SK-N-MC (cell line): Measurements from ENCODE around the gene NSFL1C.

Experiments
- EZH2 ChIP-seq: fragments of 200-600 bp; sonication (generic); IDR thresholded peaks from one replicate; pipeline ENCODE4 v1.6.1; 2017; ENCODE audit warnings: antibody characterized with exemption
- POLR2AphosphoS5 ChIP-seq: IDR thresholded peaks from 2 replicates; pipeline ENCODE4 v1.6.1; 2012; ENCODE audit warnings: mild to moderate bottlenecking, low read depth, low read length, borderline replicate concordance

GRCh38 chr20:1441133-1441532, 25.5 kb downstream of the NSFL1C start:
- no peak for TF ChIP-seq EZH2
- TF ChIP-seq POLR2AphosphoS5: no peak
